Hippocampal formation (tissue), 2 donors: ENCODE measurements around the gene PDE6B.
"Not testable (repeated sequence)": the region's sequence is repeated elsewhere in the genome, so short reads cannot be mapped to it uniquely, and the experiment has no call there.

Experiments used
- DNase-seq, 2 donors: peaks; one replicate each; lab custom pipeline; 2025; lab: John Stamatoyannopoulos, UW

PDE6B gene

DNA sequence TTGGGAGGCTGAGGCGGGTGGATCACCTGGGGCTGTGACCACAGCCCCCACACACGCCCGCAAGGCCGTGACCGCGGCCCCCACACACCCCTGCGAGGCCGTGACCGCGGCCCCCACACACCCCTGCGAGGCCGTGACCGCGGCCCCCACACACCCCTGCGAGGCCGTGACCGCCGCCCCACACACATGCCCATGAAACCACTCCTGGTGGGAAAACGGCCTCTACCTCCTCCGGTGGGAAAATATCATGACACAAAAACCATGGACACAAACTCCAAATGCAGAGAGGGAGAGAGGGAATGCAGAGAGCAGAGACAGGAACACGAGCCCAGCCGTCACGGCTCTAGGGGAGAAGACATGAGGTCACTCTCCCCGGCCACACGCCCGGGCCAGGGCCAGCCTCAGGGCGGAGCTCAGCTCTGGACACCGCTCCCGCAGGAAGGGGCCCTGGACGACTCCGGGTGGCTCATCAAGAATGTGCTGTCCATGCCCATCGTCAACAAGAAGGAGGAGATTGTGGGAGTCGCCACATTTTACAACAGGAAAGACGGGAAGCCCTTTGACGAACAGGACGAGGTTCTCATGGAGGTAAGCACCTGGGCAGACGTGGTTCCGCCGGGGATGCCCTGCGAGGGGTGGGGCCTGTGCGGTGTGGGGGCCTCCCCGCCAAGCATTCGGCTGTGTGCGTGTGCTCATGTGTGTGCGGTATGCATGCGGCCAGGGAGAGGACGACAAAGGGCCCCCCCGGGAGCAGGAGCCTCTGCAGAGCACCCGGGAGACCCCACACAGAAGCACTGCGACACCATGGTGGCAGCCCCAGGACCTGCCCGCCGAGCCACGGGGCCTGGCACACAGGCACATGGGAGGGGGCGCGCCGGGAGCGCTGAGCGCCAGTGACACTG, 31.3 kb downstream of the PDE6B start:
- no peak for DNase-seq

DNA sequence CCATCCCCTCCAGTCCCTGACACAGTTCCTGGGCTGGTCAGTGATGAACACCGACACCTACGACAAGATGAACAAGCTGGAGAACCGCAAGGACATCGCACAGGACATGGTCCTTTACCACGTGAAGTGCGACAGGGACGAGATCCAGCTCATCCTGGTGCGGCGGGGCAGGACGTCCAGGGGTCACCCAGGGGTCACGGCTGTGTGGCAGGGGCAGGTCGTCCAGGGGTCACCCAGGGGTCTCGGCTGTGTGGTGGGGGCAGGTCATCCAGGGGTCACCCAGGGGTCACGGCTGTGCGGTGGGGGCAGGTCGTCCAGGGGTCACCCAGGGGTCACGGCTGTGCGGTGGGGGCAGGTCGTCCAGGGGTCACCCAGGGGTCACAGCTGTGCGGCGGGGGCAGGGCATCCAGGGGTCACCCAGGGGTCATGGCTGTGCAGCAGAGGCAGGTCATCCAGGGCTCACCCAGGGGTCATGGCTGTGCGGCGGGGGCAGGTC, 32.0 kb downstream of the PDE6B start:
- DNase-seq, result no peak

DNA sequence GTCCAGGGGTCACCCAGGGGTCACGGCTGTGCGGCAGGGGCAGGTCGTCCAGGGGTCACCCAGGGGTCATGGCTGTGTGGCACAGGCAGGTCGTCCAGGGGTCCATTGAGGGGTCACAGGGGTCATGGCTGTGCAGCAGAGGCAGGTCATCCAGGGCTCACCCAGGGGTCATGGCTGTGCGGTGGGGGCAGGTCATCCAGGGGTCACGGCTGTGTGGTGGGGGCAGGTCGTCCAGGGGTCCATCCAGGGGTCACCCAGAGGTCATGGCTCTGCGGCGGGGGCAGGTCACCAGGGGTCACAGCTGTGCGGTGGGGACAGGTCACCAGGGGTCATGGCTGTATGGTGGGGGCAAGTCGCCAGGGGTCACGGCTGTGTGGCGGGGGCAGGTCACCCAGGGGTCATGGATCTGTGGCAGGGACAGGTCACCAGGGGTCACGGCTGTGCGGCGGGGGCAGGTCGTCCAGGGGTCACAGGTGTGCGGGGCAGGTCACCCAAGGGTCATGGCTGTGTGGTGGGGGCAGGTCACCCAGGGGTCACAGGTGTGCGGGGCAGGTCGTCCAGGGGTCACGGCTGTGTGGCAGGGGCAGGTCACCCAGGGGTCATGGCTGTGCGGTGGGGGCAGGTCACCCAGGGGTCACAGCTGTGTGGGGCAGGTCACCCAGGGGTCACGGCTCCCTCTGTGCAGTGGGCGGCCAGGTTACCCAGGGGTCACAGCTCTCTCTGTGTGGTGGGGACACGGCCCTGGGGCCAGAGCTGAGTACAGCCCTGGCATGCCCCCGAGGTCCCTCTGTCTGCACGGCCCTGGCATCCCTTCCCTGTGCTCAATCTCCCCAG, 32.7 kb downstream of the PDE6B start:
- DNase-seq, result no peak

DNA sequence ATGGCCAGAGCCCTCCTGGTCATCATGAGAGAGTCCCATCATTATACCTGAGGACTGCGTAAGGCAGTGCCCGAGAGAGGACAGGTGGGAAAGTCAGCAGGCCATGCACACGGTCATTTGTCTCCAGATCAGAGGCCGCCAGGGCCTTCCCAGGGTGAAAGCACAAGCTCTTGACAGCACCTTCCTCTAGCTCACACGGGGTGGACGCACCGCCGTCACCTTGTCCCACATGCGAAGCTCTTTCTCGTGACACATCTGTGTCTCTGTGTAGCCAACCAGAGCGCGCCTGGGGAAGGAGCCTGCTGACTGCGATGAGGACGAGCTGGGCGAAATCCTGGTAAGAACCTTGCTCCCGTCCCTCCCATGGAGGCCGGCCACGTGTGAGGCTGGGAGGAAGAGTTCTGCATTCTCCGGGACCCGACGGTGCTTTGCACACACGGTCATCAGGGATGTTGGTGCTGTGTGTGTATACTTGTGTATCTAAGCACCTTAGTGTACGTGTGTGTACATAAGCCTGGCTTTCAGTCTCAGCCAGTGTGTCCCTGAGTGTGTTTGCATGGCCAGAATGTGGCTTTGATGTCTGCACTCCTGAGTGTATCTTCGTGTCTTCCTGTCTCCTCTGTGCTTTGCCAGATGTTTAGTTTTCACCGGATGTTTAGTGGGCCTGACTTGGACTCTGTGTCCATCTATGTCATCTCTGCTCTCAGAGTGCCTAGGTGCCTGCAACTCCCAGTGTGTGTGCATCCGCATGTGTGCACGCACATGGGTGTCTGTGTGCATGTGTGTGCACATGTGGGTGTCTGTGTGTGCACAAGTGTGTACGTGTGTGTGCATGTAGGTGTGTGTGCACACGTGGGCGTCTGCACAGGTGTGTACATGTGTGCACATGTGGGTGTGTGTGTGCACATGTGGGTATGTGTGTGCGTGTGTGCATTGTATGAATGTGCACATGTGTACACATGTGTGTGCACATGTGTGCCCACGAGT, 33.6 kb downstream of the PDE6B start:
- DNase-seq, result no peak

DNA sequence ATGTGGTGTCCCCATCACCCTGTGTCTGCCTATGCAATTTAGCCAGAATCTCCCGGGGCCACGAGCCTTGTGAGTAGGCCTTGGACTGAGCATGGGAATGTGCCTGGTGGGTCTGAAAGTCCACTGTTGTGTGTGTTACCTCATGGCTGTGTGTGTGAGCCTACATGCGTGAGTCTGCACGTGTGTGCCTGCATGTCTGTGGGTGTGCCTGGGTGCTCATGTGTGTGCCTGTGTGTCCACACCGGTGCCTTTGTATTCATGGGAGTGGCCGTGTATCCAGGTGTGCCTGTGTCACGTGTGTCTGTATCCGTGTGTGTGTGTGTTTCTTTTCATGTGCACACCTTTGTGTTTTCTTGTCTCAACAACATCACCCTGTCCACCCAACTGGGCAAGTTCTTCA, 34.5 kb downstream of the PDE6B start:
- no peak for DNase-seq

DNA sequence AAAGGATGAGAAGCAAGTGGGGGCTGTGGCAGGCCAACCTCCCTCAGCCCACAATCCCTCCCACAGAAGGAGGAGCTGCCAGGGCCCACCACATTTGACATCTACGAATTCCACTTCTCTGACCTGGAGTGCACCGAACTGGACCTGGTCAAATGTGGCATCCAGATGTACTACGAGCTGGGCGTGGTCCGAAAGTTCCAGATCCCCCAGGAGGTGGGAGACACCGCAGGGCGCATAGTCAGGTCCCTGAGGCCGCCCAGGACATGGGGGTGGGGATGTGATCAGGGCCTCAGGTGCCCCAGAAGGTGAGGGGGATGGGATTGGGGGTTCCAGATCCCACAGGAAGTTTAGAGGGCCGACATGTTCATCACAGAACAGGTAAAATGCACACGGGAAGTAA, 35.0 kb downstream of the PDE6B start:
- DNase-seq, result no peak

DNA sequence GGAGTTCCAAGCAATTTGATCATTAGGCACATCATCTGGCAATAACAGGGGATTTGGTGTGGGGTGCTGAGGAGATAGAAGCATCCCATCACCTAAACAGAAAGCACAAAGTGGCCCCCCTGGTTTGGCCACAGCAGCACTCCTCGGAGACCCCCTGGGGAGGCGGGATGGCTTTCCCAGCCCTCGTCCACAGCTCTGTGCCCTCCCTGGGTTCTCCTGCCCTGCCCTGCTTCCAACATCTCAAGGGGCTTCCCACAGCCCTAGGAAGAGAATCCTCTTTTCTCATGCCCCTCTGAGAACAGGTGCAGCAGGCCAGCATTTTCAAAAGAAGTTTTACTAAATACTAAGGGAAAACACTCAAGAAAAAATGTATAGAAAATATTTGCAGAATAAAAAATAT, 35.9 kb downstream of the PDE6B start:
- DNase-seq, result no peak

DNA sequence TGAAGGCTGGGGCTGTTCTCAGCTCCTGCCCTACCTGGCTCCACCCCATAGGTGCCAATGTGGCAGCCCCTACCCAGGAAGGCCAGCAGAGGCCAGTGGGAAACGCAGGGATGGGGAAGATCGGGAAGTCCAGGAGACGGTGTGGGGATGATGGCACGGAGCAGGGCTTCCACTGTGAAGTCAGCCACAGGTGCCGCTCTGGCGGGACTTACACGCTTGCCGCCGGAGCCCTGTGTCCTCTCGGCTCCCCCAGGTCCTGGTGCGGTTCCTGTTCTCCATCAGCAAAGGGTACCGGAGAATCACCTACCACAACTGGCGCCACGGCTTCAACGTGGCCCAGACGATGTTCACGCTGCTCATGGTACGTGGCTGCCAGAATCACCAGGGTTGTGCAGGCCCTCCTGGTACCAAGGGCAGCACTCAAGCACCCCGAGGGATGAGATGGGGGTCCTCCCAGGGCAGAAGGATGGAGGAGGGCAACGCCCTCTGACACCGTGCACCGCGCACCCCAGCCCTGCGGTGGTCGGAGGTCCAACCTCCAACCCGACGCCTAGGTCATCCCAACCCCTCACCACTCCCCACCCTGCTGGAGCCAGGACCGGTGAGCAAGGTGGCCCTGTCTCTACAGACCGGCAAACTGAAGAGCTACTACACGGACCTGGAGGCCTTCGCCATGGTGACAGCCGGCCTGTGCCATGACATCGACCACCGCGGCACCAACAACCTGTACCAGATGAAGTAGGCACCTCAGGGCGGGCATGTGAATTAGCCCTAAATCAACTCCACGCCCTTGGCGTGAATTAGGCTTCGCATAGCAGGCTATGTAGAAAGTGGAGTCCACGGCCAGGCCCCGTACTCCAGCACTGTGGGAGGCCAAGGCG, 36.7 kb downstream of the PDE6B start:
- no peak for DNase-seq

DNA sequence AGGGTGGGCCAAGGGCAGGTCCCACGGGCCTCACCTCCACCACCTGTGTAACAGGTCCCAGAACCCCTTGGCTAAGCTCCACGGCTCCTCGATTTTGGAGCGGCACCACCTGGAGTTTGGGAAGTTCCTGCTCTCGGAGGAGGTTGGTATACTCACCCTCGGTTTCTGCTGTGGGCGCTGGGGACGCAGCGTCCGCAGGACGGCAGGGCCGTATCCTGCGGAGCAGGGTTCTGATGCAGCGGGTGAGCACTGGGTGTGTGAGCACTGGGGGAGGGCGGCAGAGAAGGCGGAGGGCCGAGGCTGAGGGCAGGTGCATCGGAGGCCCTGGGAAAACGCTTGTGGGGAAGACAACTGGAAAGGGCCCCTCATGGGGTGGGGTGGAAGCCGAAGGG, 37.7 kb downstream of the PDE6B start:
- no peak for DNase-seq

DNA sequence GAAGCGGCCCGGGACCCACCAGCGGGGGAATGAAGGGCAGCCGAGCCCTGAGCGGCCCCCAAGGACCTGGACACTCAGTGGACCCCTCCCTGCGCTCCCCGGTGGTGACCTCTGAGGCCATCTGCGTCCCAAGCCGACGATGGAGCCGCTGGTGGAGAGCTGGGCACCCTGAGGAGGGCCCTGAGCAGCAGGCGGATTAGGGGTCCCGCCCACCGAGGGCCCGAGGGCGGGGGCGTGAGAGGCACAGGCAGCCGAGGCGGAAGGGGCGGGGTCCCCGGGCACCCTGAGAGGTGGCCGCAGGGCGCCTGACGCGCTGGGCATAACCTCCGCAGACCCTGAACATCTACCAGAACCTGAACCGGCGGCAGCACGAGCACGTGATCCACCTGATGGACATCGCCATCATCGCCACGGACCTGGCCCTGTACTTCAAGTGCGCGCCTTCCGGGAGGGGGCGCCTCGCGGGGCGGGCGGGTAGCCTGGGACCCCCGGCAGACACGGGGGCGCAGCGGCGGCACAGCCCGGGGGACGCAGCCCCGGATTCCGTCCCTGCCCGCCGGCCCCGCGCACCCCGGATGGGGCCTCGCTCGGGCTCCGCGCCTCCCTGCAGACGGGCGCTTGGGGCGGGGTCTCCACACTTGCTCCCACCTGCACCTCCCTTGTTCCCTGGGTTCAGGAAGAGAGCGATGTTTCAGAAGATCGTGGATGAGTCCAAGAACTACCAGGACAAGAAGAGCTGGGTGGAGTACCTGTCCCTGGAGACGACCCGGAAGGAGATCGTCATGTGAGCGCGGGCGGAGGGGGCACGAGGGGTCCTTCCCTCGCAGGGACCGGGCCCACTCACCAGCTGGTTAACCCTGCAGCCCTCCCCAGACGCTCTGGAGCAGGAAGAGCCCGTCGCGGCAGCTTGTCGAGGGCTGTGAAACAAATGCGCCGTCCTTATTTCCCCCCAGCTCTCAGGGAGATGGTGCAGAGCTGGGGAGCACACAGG, 38.4 kb downstream of the PDE6B start:
- DNase-seq, result no peak

DNA sequence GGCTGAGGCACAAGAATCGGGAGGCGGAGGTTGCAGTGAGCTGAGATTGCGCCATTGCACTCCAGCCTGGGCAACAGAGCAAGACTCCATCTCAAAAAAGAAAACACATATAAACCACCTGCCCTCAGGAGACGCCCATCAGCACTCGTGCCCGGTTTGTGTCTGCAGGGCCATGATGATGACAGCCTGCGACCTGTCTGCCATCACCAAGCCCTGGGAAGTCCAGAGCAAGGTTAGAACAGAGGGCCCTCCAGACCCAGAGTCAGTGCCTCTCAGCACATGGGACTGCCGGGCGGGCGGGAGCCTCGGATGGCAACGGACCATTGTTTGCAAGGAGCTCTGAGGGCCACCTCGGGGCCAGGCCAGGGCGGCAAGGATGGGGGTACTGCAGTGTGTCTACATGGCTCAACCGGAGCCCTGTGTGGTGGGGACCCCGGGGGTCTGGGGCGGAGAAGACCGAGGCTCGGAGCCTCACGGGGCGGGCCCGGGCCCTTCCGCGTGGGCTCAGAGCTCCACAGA, 39.4 kb downstream of the PDE6B start:
- DNase-seq, result no peak

DNA sequence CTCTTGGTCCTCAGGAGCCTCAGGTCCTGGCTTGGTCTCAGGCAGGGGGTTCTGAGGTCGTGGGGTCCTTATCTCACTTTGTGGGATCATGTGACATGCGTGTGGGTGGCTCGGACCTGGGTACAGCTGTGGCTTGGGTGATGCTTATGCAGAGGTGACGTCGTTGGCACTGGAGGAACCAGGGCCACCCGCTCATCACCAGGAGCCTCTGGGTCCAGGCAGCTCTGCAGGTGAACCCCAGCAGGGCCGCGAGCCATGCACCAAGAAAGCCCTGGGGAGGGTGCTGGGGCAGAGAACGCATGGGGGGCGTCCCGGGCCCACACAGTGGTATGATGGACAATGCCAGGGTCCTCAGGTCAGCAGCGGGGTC, 40.0 kb downstream of the PDE6B start:
- no peak for DNase-seq

DNA sequence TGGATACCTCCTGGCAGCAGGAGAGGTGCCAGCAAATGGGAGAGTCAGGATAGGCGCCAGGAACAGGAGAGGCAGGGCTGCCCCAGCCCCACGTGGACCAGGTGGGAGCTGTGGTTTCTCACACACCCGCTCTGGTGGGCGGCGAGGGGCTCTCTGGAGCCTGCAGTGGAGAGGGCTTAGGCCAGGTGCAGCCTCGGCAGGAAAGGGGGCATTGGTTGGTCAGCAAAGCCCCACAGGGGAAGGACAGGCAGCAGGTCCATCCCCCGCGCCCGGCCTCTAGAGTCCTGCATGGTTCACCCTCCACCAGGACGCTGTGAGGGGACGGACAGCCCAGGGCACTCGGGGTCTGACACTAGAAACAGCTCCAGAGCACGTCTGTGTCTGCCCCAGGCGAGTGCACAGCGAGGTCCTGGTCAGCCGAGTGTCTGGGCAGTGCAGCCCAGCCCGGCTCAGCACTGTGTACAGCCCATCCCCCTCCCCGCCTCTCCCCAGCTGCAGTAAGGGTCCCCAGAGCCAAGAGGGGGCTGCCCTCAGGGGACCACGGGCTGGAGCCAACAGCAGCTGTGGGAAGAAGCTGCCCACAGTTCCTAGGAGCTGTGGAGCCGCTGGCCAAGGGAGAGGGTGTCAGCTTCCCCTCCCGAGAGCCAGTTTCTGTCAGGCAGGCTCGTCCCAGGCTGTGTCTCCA, 40.5 kb downstream of the PDE6B start:
- peak in 1 of 2 donors; percentile 42 for DNase-seq

DNA sequence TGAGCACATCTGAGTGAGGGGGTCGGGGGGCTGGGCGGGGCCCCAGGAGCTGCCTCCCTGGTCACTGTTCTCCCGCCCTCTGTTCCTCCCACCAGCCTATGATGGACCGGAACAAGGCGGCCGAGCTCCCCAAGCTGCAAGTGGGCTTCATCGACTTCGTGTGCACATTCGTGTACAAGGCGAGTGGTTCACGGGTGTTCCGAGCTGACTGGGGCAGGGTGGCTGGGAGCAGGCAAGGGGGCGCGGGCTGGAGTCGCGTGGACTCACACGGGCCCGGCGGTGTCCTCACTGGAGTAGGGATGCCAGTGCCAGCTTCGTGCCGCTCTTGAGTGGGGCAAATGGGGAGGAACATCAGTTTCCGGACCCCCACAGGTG, 41.0 kb downstream of the PDE6B start:
- no peak for DNase-seq

DNA sequence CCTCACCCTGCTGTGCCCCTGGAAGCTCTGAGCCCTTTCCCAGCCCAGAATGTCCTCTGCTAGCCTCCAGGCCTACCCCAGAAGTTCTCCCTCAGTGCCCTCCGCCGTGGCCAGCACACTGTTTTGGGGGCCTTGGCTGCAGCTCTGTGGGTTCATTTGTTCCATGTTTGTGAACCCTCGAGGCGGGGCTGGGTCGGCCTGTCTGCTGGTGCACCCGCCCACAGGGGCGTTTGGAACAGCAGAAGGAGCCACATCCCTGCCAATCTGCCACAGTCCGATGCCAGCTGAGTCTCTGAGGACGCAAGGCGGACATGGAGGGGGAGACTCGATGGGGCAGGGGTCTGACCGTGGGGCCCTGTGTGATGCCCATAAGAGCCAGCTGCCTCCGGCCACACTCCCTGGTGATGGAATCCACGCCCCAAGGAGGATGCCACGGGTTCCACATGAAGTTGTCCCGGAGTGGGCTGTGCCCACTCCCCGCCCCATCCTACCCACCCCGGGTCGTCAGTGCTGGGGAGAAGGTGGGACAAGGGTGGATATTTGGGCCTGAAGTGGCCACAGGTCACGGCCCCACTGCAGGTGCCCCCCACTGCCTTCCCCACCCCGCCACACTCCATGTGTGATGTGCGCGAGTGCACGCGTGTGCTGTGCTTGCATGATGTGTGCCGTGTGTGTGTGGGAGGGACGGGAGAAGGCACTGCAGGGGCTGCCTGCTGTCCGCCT, 41.6 kb downstream of the PDE6B start:
- DNase-seq, result no peak

DNA sequence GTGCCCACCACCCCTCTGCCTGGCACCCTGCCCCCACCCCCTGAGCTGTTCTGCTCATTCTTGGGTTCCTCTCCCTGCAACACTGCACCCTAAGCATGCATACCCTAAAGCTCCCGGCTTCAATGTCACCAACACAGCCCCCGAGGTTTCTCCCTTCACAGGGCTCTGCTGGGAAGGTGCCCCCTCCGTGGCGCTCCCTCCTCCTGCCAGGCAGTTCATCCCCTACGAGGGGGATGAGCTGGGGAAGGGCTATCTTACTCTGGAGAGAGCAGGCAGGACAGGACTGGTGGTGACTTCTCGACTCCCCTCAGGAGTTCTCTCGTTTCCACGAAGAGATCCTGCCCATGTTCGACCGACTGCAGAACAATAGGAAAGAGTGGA, 42.2 kb downstream of the PDE6B start:
- DNase-seq, result no peak

DNA sequence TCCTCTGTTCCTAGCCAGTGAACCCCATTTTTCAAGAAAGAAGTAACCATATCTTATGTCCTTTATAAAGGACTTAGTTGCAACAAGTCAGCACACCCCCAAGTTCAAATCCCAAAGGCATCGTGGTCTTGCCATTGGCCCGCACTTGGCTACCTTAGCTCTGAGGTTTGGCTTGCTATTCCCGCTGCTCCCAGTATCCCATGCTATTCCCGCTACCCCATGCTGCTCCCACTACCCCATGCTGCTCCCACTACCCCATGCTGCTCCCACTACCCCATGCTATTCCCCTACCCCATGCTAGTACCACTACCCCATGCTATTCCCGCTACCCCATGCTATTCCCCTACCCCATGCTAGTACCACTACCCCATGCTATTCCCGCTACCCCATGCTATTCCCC, 42.8 kb downstream of the PDE6B start:
- not testable (repeated sequence) for DNase-seq
